NCI-H82 treated with DMSO at 0.1 percent for 48 hours (cell line): ENCODE data around the gene SLC7A6.

Source experiments
- DNase-seq: peaks from one replicate; lab custom pipeline; 2025; ENCODE audit not compliant: unreplicated experiment; lab: John Stamatoyannopoulos, UW

The SLC7A6 gene

DNA sequence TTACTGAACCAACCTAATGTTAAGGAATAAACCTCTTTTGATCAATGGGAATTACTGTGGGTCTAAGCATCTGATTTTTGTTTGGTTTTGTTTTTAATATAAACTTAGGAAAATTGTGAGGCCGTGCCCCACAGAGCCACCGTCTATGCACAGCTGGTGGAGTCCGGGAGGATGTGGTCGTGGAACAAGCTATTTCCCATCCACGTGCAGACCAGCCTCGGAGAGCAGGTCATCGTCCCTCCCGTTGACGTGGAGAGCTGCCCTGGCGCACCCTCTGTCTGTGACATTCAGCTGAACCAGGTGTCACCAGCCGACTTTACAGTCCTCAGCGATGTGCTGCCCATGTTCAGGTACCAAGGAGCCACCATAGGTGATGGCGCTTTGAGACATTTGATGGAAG lies 74.9 kb downstream of the SLC7A6 start:
- DNase-seq = no peak

DNA sequence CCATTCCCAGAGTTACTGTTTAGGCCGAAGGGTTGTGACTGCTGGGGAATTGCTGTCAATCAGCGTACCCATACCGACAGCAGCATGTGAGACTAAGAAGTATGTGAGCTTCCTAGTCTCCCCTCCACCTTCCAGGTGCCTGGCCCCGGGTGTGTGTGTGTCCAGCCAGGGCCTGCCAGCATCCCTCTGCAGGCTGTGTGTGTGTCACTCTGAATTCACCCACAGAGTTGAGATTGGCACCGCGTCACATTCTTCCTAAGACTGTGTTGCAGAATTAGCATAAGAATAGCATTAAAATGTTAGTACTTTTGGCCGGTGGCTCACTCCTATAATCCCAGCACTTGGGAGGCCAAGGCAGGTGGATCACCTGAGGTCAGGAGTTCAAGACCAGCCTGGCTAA lies 78.3 kb downstream of the SLC7A6 start:
- no peak for DNase-seq

DNA sequence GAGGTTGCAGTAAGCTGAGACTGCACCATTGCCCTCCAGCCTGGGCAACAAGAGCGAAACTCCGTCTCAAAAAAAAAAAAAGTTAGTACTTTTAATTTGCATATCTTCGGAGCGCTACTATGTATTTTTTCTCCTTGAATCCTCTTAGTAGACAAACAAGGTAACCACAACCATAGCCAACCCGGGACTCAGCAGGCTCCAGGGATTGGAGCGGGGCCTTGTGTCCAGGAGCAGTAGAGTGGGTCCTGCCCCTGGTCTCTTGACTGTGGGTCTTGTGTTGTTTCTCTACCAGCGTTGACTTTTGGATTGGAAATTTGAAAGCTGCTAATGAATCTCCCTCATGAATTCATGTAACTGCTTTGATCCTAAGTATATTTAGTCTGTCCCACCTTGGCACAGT lies 78.8 kb downstream of the SLC7A6 start:
- no peak for DNase-seq

DNA sequence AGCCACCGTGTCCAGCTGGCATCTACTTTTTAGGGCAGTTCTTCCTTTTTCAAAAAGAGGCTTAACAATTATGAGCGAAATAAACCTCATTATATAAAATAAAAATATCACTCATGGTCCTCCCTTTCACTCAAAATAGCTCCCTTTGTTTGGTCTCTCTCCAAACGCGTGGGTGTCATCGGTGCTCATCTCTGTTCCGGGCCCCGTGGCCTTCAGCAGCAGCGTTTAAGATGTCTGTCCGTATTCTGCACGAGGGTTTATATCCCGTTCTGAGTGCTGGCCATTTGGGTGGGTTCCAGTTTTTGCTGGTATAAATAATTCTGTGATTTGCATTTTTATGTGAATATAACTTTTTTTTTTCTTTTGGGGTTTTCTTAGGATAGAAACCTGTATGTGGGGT lies 79.9 kb downstream of the SLC7A6 start:
- DNase-seq = no peak

DNA sequence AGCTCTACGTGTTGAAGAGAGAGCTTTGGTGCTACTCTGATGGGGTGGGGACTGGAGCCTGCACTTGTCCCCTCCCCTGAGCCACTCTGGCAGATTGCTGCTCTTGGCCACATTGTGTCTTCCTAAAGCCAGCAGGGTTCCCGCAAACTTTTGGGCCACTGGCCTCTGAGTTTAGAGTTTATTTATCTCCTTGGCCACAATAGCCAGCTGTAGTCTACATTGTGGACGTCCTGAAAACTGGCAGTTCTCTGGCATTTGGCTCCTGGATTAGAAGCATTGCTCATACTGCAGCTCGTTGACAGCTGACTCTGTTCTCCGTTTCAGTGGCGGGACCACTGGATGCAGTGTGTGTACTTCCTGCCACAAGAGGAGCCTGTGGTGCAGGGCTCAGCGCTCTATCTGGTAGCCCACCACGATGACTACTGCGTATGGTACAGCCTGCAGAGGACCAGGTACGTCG lies 81.1 kb downstream of the SLC7A6 start:
- DNase-seq = no peak

DNA sequence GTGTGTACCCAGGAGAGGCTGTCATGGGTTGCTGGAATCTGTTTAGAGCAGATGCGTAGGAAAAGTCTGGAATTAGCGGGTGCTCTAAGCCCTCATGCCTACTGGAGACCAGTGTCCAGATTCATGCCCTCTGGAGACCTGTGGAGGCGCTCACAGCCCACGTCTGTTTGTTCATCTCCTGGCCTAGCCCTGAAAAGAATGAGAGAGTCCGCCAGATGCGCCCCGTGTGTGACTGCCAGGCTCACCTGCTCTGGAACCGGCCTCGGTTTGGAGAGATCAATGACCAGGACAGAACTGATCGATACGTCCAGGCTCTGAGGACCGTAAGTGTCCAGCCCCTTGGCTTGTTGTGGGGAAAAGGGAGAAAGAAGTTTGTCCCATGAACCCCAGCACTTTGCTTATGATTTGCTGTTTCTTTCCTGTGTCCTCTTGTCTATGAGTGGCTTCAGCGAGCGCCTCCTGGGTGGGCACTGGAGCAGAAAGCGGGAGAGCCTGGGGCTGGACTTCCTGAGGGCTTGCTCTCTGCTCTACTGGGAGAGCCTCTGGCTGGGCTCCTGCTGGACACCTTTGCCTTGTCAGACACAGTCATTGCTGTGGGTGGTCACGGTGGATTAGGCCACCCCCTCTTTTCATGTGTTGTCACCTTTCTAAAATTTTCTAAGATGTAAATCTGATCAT lies 81.8 kb downstream of the SLC7A6 start:
- no peak for DNase-seq

DNA sequence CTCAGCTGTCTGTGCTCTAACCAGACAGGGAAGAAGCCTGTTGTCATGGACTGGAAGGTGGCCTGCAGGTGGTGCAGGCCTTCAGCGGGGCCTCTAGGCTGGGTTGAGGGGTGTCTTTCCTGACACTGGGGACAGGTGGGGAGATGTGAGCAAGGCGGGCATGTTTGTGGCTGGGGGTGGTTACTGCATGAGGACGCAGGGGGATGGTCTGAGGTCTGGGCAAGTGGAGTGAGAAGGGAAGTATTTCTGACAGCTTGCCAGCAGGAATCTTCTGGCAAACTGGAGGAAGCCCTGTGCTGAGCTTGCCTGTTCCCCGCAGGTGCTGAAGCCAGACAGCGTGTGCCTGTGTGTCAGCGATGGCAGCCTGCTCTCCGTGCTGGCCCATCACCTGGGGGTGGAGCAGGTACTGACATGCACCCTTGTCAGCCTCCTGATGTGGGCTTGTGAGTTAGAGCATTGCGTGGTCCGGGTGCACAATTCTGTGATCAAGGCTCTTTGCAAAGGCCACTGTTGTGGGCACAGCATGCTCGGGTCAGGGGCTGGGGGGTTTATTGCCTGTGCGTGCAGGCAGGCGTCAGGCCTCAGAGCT lies 82.7 kb downstream of the SLC7A6 start:
- DNase-seq = no peak

DNA sequence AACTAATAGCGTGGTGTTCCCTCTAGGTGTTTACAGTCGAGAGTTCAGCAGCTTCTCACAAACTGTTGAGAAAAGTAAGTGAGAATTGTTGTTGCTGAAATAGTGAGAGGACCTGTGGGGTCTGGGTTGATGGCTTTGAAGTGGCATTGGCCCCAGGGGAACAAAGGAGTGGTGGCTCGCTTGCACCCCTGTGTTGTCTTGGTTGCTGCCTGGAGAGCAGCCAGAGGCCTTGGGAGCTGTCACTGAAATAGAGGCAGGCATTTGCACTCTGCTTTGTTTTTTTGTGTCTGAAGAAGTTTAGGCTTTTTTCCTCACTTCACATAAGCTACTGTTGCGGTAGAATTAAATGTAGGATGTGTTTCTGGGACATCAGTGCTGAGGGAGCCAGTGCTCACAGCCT lies 83.3 kb downstream of the SLC7A6 start:
- no peak for DNase-seq

DNA sequence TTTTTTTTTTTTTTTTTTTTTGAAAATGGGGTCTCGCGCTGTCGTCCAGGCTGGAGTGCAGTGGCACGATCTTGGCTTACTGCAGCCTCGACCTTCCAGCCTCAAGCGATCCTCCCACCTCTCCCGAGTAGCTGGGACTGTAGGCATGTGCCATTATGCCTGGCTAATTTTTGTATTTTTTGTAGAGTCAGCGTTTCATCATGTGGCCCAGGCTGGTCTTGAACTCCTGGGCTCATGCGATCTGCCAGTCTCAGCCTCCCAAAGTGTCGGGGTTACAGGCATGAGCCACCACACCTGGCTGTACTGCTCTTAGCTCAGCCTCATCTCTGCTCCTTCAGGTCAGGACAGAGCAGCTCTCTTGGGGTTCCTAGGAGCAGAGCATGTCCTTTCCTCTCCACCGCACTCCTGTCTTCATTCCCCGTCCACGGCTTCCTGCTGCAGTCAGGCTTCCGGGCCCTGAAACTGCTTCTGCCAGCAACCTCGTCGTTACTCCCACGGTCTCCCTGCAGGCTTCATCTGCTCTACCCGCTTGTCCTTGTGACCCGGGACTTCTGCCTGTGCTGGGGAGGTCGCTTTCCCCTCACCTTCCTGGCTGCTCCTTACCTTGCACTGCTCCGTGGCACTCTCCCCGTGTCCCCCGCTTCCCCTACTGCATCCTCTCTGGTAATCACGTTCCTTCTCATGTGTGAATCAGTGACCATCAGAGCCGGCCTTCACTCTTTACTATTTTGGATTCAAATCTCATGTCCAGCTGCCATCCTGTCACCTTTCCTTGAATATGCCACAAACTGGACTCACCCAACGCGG lies 84.5 kb downstream of the SLC7A6 start:
- DNase-seq = no peak

DNA sequence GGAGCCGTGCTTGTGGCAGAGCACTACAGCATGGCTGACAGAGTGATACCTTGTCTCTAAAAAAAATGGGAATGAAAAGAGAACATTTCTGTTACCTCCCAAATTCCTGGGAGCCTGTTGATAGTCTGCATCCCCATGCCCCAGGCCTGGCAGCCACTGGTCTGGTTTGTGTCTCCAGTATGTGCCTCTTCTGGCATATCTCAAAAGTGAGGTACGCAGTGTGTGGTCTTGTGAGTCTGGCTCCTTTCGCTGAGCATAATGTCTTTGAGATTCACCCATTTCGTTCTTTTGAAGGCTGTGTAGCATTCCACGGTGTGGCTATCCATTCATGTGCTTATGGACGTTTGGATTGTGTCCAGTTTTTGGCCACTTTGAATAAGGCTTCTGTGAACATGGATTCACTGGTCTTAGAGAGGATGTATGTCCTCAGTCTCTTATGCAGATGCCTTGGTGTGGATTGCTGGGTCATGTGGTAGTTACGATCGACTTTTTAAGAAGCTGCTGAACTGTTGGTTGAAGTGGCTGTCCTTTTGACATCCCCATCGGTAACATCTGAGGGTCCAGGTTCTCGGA lies 85.6 kb downstream of the SLC7A6 start:
- DNase-seq = no peak

DNA sequence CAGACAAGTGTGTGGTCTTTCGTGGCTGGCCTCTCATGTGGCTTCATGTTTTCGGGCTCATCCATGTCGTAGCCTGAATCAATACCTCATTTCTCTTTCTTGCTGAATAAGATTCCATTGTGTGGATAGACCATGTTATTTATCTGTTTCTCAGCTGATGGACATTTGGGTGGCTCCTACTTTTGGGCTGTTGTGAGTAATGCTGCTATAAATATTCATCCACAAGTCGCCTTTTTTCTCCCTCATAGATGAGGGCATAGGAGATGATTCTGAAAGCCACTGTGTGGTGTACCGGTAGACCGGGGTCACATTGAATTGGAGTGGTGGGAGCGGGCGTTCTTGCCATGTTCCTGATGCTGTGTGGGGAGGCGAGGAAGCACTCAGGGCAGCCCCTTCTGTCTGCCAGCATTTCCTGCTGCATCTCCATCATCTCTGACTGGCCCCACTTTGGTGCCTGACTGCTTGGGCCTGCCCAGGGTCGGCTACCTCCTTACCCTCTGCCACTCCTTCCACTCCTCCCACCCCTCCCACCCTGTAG lies 86.6 kb downstream of the SLC7A6 start:
- no peak for DNase-seq
